NT2/D1 (cell line): ENCODE measurements around the gene PSMB10.

Experiments used
- SUZ12 ChIP-seq: IDR thresholded peaks from 2 replicates; pipeline ENCODE4 v1.6.1; 2011; ENCODE audit not compliant: insufficient read length, insufficient read depth; ENCODE audit errors: extremely low read depth
- YY1 ChIP-seq: IDR thresholded peaks from 2 replicates; pipeline ENCODE4 v1.6.1; 2011; ENCODE audit not compliant: insufficient read length, insufficient read depth
- ZNF274 ChIP-seq: IDR thresholded peaks from 2 replicates; pipeline ENCODE4 v1.6.1; 2011; ENCODE audit warnings: mild to moderate bottlenecking, low read depth, low read length

GRCh38 chr16:67932462-67932840, 4.2 kb downstream of the PSMB10 start:
- TF ChIP-seq ZNF274 (no peak), SUZ12 (no peak), YY1 (no peak)
